GM19395 (cell line): Measurements from ENCODE around the gene UGT2B7.

ENCODE experiments used
- ATAC-seq: cut with Tn5 transposase; IDR thresholded peaks from one replicate; pipeline ENCODE4 v1.9.1; 2021; ENCODE audit warnings: mild to moderate bottlenecking, moderate library complexity; ENCODE audit not compliant: unreplicated experiment

UGT2B7 gene

GRCh38 chr4:69147334-69147733, 51.1 kb downstream of the UGT2B7 start:
- ATAC-seq, result no peak

GRCh38 chr4:69154021-69154420, 57.7 kb downstream of the UGT2B7 start:
- ATAC-seq, result no peak

GRCh38 chr4:69156913-69157312, 60.6 kb downstream of the UGT2B7 start:
- no peak for ATAC-seq
